Spinal cord (tissue), 10 donors: ENCODE data around the gene OR5T3. TPM values are rescaled to one million over a fixed set of nuclear protein-coding genes. Genes with fewer than 3 reads are reported as not detected.
"Not testable (repeated sequence)": the region's sequence is repeated elsewhere in the genome, so short reads cannot be mapped to it uniquely, and the experiment has no call there.

Experiments used
- DNase-seq, 6 donors: peaks; one replicate each; pipeline versions ENCODE4 v3.0.0 to v3.0.0-alpha.2; 2013 to 2015; ENCODE audit warnings: low spot score in 6 of 6, low read depth in 4 of 6
- H3K27ac ChIP-seq: one replicate; pipeline ENCODE4 v1.5.1; 2013; ENCODE audit warnings: low read depth, low read length, control low read depth
- H3K27me3 ChIP-seq: one replicate; pipeline ENCODE4 v1.6.1; 2013; ENCODE audit warnings: low read length; ENCODE audit not compliant: control insufficient read depth, insufficient read depth
- H3K36me3 ChIP-seq: one replicate; pipeline ENCODE4 v1.6.1; 2013; ENCODE audit warnings: low read length; ENCODE audit not compliant: control insufficient read depth, insufficient read depth
- H3K4me1 ChIP-seq: one replicate; pipeline ENCODE4 v1.6.1; 2013; ENCODE audit warnings: low read length; ENCODE audit not compliant: control insufficient read depth, insufficient read depth
- H3K4me3 ChIP-seq: one replicate; pipeline ENCODE4 v1.5.1; 2013; ENCODE audit warnings: low read depth, low read length, control low read depth
- H3K9me3 ChIP-seq: one replicate; pipeline ENCODE4 v1.6.1; 2013; ENCODE audit warnings: low read length; ENCODE audit not compliant: control insufficient read depth, insufficient read depth
- WGBS: methylation state at CpG from one replicate; pipeline ENCODE4 v1.1.5; 2013; ENCODE audit warnings: missing lambda C conversion rate; ENCODE audit not compliant: insufficient coverage; 5-methylcytosine and 5-hydroxymethylcytosine counted together
- long read RNA-seq, 4 donors: transcript quantifications; one replicate each; lab custom pipeline, GENCODE V29; 2026
- polyA plus RNA-seq, 2 donors: library from polyadenylated mRNA; unstranded; fragments of 120-200 nt; gene quantifications; one replicate each; pipeline ENCODE4 v1.2.1, GENCODE V29; 2013; ENCODE audit not compliant: insufficient read length in 2 of 2
- total RNA-seq, 2 donors: library from RNA; depleted of rRNA in 1 of 2; stranded (reverse); fragments of 120-200 nt in 1 of 2; fragments of >200 nt in 1 of 2; gene quantifications; one replicate each; pipeline versions ENCODE4 v1.2.3 to v1.2.4, GENCODE V29; 2013 to 2014
- donor health status: healthy.

The OR5T3 gene
- total RNA-seq (not detected), polyA plus RNA-seq (not detected)
- long read RNA-seq, donor 1, result 0 reads
- long read RNA-seq, donor 2, result 0 reads
- long read RNA-seq, donor 3, partial matches to known transcripts, result 0 of 1 reads
- long read RNA-seq, donor 3, other reads (novel, unspliced or antisense), result 0 of 1 reads
- long read RNA-seq, donor 4, result 0 reads

GRCh38 chr11:56251954-56252353 is at the start of gene OR5T3:
OR5T3 (plus strand) TSS chr11:56252254; CDS start chr11:56252254, 0 bp downstream.
- H3K4me3 ChIP-seq, result no peak within 1 kb of the TSS
- H3K27me3 ChIP-seq, result no peaks in the 10 kb centered on the region
- DNase-seq, result no peak
- no peaks in the 10 kb centered on the region for H3K9me3 ChIP-seq
- no peaks in the 10 kb centered on the region for H3K36me3 ChIP-seq
- no peak within 1 kb of the TSS for H3K27ac ChIP-seq
- H3K4me1 ChIP-seq, result no peaks in the 10 kb centered on the region

- H3K36me3 ChIP-seq, result no peaks in the 10 kb centered on the region
- no peaks in the 10 kb centered on the region for H3K4me1 ChIP-seq
- no CpG with 5 or more reads among the region's 1 CpG for WGBS
- no peak overlapping the region for H3K4me3 ChIP-seq
- no peaks in the 10 kb centered on the region for H3K27me3 ChIP-seq
- no peak overlapping the region for H3K27ac ChIP-seq
- peaks cover 1% of the 10 kb centered on the region for H3K9me3 ChIP-seq
- no peak for DNase-seq
Measured at GRCh38 chr11:56207790-56208189, 44.3 kb upstream of the OR5T3 start.

DNA sequence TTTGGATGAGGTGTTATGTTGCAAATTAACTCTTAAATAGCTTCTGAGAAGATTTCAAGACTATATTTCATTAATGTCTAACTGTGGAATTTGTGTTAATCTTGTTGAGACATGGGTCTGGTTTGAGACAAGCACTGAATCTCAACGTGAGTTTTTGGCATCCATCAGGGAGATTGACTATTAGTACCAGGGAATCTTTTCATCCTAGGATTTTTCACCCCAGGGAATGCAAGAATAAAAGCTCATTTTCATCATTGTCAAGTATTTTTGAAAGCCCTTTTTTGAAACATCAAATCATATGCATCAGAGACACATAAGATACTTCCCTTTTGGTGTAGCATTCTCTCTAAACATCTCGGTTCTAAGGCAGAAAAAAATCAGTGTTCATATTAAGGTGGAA is 37.5 kb upstream of the OR5T3 start:
- Histone ChIP-seq H3K27me3 (no peaks in the 10 kb centered on the region), H3K27ac (no peak overlapping the region), H3K36me3 (no peaks in the 10 kb centered on the region), H3K4me1 (no peaks in the 10 kb centered on the region), H3K9me3 (no peaks in the 10 kb centered on the region), H3K4me3 (no peak overlapping the region)
- no CpG with 5 or more reads among the region's 2 CpGs for WGBS
- DNase-seq, result no peak

GRCh38 chr11:56219735-56220134 is 32.3 kb upstream of the OR5T3 start:
- not testable (repeated sequence) for H3K4me1 ChIP-seq, H3K9me3 ChIP-seq, DNase-seq, H3K36me3 ChIP-seq, H3K27me3 ChIP-seq, H3K4me3 ChIP-seq, H3K27ac ChIP-seq
- 82% methylated on average over 5 of the region's 5 CpGs for WGBS

DNA sequence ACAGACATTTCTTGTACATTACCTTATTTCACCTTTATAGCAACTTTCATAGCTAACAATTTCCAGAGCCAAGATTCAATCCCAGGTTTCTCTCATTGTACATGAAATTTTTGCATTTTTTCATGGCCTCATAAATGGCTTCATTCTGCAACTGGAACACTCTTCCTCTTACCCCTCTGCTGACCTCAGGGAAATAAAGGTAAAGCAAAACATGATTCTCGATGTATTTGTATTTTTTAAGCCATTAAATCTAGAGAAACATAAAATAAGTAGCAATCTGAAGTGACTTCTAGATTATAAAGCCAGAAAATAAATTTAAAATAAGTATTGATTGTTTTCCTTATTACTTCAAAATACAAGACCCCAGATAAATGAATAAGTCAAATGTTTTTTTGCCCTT is 17.9 kb upstream of the OR5T3 start, which contains the start of gene OR5T2:
TSS of gene OR5T2 (minus strand) at position 101 of the 400 bp plus-strand sequence. CDS start 1,193 bp downstream, outside the sequence.
- WGBS, result no CpG with 5 or more reads among the region's 1 CpG
- Histone ChIP-seq H3K4me1 (no peaks in the 10 kb centered on the region), H3K9me3 (no peaks in the 10 kb centered on the region), H3K4me3 (no peak within 1 kb of the TSS), H3K27me3 (no peaks in the 10 kb centered on the region), H3K36me3 (no peaks in the 10 kb centered on the region), H3K27ac (no peak within 1 kb of the TSS)
- no peak for DNase-seq

DNA sequence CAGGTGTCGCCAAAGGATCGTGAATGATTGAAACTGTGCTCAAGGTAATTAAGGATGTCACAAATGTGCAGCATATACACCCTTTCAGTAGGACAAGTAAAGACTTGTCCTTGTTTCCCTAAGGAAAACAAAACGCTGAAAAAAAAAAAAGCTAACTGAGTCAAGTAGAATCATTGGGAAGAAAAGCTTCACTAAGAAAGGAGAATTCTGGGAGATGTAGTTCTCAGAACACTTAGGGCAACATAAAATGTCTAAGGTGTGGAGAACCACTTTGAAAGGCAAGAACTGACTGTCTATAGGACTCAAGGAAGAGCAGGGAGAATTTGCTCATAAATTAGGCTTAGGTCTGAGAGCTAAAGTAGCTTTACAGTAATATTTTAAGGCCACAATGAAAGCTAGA is 19.0 kb downstream of the OR5T3 start:
- Histone ChIP-seq H3K9me3 (no peaks in the 10 kb centered on the region), H3K27ac (no peak overlapping the region), H3K27me3 (no peaks in the 10 kb centered on the region), H3K4me1 (no peaks in the 10 kb centered on the region), H3K36me3 (no peaks in the 10 kb centered on the region), H3K4me3 (no peak overlapping the region)
- DNase-seq, result no peak
- WGBS, result 0% methylated on average over 1 of the region's 3 CpGs

GRCh38 chr11:56273854-56274253 is 21.8 kb downstream of the OR5T3 start, which contains the start of gene OR5T1:
OR5T1 (plus strand) TSS chr11:56274154; CDS start chr11:56275639, 1,485 bp downstream.
- Histone ChIP-seq H3K27me3 (no peaks in the 10 kb centered on the region), H3K9me3 (no peaks in the 10 kb centered on the region), H3K27ac (no peak within 1 kb of the TSS), H3K4me3 (no peak within 1 kb of the TSS), H3K36me3 (no peaks in the 10 kb centered on the region), H3K4me1 (no peaks in the 10 kb centered on the region)
- DNase-seq, result no peak

DNA sequence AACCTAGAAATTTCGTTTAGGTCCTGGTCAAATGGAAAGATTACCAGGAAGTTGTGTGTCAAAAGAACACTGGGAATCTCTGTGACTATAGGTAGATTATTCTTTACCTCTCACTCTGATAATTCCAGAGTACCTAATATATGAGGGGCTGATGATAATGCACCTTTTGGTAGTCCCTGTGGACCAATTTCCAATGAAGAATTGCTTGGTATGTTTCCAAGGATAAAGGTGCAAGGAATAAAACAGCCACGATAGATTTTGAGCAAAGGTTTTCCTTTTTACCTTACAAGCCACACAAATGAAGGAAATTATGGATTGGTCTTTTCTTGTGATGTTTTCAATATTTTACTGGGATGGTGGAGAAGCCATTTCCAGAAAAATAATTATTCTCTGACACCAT is 40.1 kb downstream of the OR5T3 start, which contains the start of gene OR8H1:
TSS of gene OR8H1 (minus strand) at position 101 of the 400 bp plus-strand sequence. CDS start 1,192 bp downstream, outside the sequence.
- H3K27ac ChIP-seq, result no peak within 1 kb of the TSS
- no CpG with 5 or more reads among the region's 2 CpGs for WGBS

GRCh38 chr11:56296898-56297297 is 44.8 kb downstream of the OR5T3 start:
- Histone ChIP-seq H3K9me3 (no peaks in the 10 kb centered on the region), H3K4me3 (no peak overlapping the region), H3K36me3 (no peaks in the 10 kb centered on the region), H3K27me3 (no peaks in the 10 kb centered on the region), H3K27ac (no peak overlapping the region), H3K4me1 (no peaks in the 10 kb centered on the region)
- peak in 1 of 6 donors; percentile 51 for DNase-seq
- 81% methylated on average over 4 of the region's 4 CpGs for WGBS

More for the DNA sequence above, 40.1 kb downstream of the OR5T3 start, which contains the start of gene OR8H1:
- no peak for DNase-seq
- H3K4me3 ChIP-seq, result no peak within 1 kb of the TSS
- no peaks in the 10 kb centered on the region for H3K36me3 ChIP-seq
- H3K4me1 ChIP-seq, result no peaks in the 10 kb centered on the region
- no peaks in the 10 kb centered on the region for H3K27me3 ChIP-seq
- H3K9me3 ChIP-seq, result no peaks in the 10 kb centered on the region
